UCSD-AML1 (cell line): Measurements from ENCODE around the gene NUP210.

Experiments
- DNase-seq: peaks from one replicate; lab custom pipeline; 2025; ENCODE audit not compliant: unreplicated experiment; lab: John Stamatoyannopoulos, UW

Gene NUP210

GRCh38 chr3:13294442-13295351, 125.4 kb downstream of the NUP210 start:
- peak; percentile 27 for DNase-seq

GRCh38 chr3:13292375-13292774, 127.7 kb downstream of the NUP210 start:
- DNase-seq, result no peak

- DNase-seq, result no peak
These were observed 129.2 kb downstream of the NUP210 start for GRCh38 chr3:13290941-13291340.

GRCh38 chr3:13289771-13290285, 130.3 kb downstream of the NUP210 start:
- no peak for DNase-seq

- DNase-seq, result no peak
These were observed 131.1 kb downstream of the NUP210 start for GRCh38 chr3:13288732-13289718.

- no peak for DNase-seq
These were observed 132.3 kb downstream of the NUP210 start for GRCh38 chr3:13287833-13288232.

GRCh38 chr3:13286873-13287272, 133.2 kb downstream of the NUP210 start:
- no peak for DNase-seq

- DNase-seq, result no peak
These were observed 135.0 kb downstream of the NUP210 start for GRCh38 chr3:13285007-13285567.

- no peak for DNase-seq
These were observed 136.3 kb downstream of the NUP210 start for GRCh38 chr3:13283877-13284264.

GRCh38 chr3:13282986-13283876, 136.9 kb downstream of the NUP210 start:
- peak; percentile 52 for DNase-seq

- no peak for DNase-seq
These were observed 137.7 kb downstream of the NUP210 start for GRCh38 chr3:13282358-13282985.

- DNase-seq, result peak; percentile 60
These were observed 138.4 kb downstream of the NUP210 start for GRCh38 chr3:13281507-13282357.

- peak; percentile 60 for DNase-seq
These were observed 139.2 kb downstream of the NUP210 start for GRCh38 chr3:13280811-13281506.

GRCh38 chr3:13280122-13280790, 139.9 kb downstream of the NUP210 start:
- no peak for DNase-seq

GRCh38 chr3:13279532-13279910, 140.6 kb downstream of the NUP210 start:
- DNase-seq, result no peak

GRCh38 chr3:13278783-13279531, 141.2 kb downstream of the NUP210 start:
- no peak for DNase-seq
